Testis (tissue), 2 donors: ENCODE measurements around the gene PTPRT.

Experiments used
- CTCF ChIP-seq, 3 experiments: fragments of 450-650 bp in 2 of 3; fragments of 200-600 bp in 1 of 3; sonication (generic) in 1 of 3; IDR thresholded peaks; one replicate each; pipeline ENCODE4 v1.5.1; 2016 to 2019; ENCODE audit warnings: antibody characterized with exemption in 3 of 3, mild to moderate bottlenecking in 2 of 3, moderate library complexity in 1 of 3
- POLR2A ChIP-seq: fragments of 450-650 bp; IDR thresholded peaks from one replicate; pipeline ENCODE4 v1.6.1; 2017; ENCODE audit warnings: antibody characterized with exemption, mild to moderate bottlenecking, moderate library complexity

- TF ChIP-seq CTCF (IDR thresholded peaks at IDR 0.05) (no peak), POLR2A (no peak)
These were observed 787.3 kb downstream of the PTPRT start for GRCh38 chr20:42402455-42402854.
